Activated CD4-positive, alpha-beta T cell treated with anti-CD3 and anti-CD28 coated beads, Interleukin-2, amount 10 ng/mL, durations not matched to agents 24 days and 14 days (primary cell): ENCODE data around the gene RPF1. TPM values are rescaled to one million over a fixed set of nuclear protein-coding genes. Genes with fewer than 3 reads are reported as not detected.
"Not testable (repeated sequence)": the region's sequence is repeated elsewhere in the genome, so short reads cannot be mapped to it uniquely, and the experiment has no call there.

Source experiments
- DNase-seq: peaks from one replicate; pipeline ENCODE4 v3.0.0; 2022
- H3K27ac Mint-ChIP-seq: one replicate; pipeline ENCODE4 v1.8.0; 2022; ENCODE audit warnings: mild to moderate bottlenecking, mixed read lengths
- H3K27me3 Mint-ChIP-seq: one replicate; pipeline ENCODE4 v1.8.0; 2022; ENCODE audit warnings: mixed read lengths
- H3K36me3 Mint-ChIP-seq: one replicate; pipeline ENCODE4 v1.8.0; 2022; ENCODE audit warnings: low read depth, mild to moderate bottlenecking, mixed read lengths
- H3K4me1 Mint-ChIP-seq: one replicate; pipeline ENCODE4 v1.8.0; 2021; ENCODE audit warnings: mixed read lengths
- H3K4me3 Mint-ChIP-seq: one replicate; pipeline ENCODE4 v1.8.0; 2022; ENCODE audit warnings: mild to moderate bottlenecking, moderate library complexity, mixed read lengths
- H3K9me3 Mint-ChIP-seq: one replicate; pipeline ENCODE4 v1.8.0; 2021; ENCODE audit warnings: mixed read lengths
- intact Hi-C: fragments of 100-400 bp; cut with micrococcal nuclease; formaldehyde crosslinking; loops from one replicate; pipeline ENCODE4 v1.15.1; 2023
- total RNA-seq: library from RNA; stranded (reverse); gene quantifications from 2 replicates; pipeline ENCODE4 v1.2.3, GENCODE V29; 2022

Gene RPF1
- total RNA-seq: 63.3 and 64.4 TPM in 2 replicates

GRCh38 chr1:84478876-84479868 is at the start of gene RPF1:
Gene RPF1, plus strand, starts transcription at chr1:84479266. Its CDS starts 16 bp downstream, at chr1:84479282.
- H3K36me3 Mint-ChIP-seq: peaks cover 33% of the 10 kb centered on the region
- H3K4me1 Mint-ChIP-seq: peaks cover 26% of the 10 kb centered on the region
- DNase-seq: peak; percentile 93
- intact Hi-C loops: loop anchor here (1.0 to 5.0 kb wide), 5 partner anchors 27 to 211 kb away; partner anchors contain the start of genes CTBS, GNG5, SPATA1 and SSX2IP
- peak within 1 kb of the TSS; percentile 96 for H3K4me3 Mint-ChIP-seq
- peak within 1 kb of the TSS; percentile 97 for H3K27ac Mint-ChIP-seq
- peaks cover 20% of the 10 kb centered on the region for H3K27me3 Mint-ChIP-seq
- H3K9me3 Mint-ChIP-seq: peaks cover 15% of the 10 kb centered on the region

GRCh38 chr1:84430546-84430945 is 48.5 kb upstream of the RPF1 start:
- Mint-ChIP-seq H3K4me3 (no peak overlapping the region), H3K27ac (no peak overlapping the region), H3K27me3 (no peaks in the 10 kb centered on the region), H3K9me3 (peaks cover 9% of the 10 kb centered on the region), H3K4me1 (peaks cover 6% of the 10 kb centered on the region), H3K36me3 (no peaks in the 10 kb centered on the region)
- DNase-seq: no peak
- intact Hi-C loops: loop anchor here (5.0 kb wide), 3 partner anchors 432 to 523 kb away; no protein-coding TSS in a partner anchor

GRCh38 chr1:84433258-84434080 is 45.6 kb upstream of the RPF1 start:
- peak; percentile 90 for DNase-seq
- peaks cover 6% of the 10 kb centered on the region for H3K4me1 Mint-ChIP-seq
- H3K4me3 Mint-ChIP-seq: peak overlapping the region; percentile 63
- intact Hi-C loops: loop anchor here (1.0 to 5.0 kb wide), 6 partner anchors 135 to 526 kb away; no protein-coding TSS in a partner anchor
- H3K27me3 Mint-ChIP-seq: peaks cover 2% of the 10 kb centered on the region
- H3K27ac Mint-ChIP-seq: peak overlapping the region; percentile 40
- peaks cover 9% of the 10 kb centered on the region for H3K9me3 Mint-ChIP-seq
- no peaks in the 10 kb centered on the region for H3K36me3 Mint-ChIP-seq

- peak overlapping the region; percentile 40 for H3K27ac Mint-ChIP-seq
- peaks cover 2% of the 10 kb centered on the region for H3K27me3 Mint-ChIP-seq
- peaks cover 6% of the 10 kb centered on the region for H3K4me1 Mint-ChIP-seq
- H3K36me3 Mint-ChIP-seq: no peaks in the 10 kb centered on the region
- intact Hi-C loops: loop anchor here (5.0 kb wide), 3 partner anchors 428 to 527 kb away; no protein-coding TSS in a partner anchor
- peak overlapping the region; percentile 63 for H3K4me3 Mint-ChIP-seq
- H3K9me3 Mint-ChIP-seq: peaks cover 9% of the 10 kb centered on the region
- no peak for DNase-seq
Measured at GRCh38 chr1:84434081-84434769, 44.8 kb upstream of the RPF1 start.

- H3K27me3 Mint-ChIP-seq: peaks cover 2% of the 10 kb centered on the region
- intact Hi-C loops: loop anchor here (5.0 kb wide), 3 partner anchors 427 to 528 kb away; no protein-coding TSS in a partner anchor
- H3K9me3 Mint-ChIP-seq: peaks cover 5% of the 10 kb centered on the region
- no peak overlapping the region for H3K4me3 Mint-ChIP-seq
- no peak overlapping the region for H3K27ac Mint-ChIP-seq
- no peaks in the 10 kb centered on the region for H3K36me3 Mint-ChIP-seq
- H3K4me1 Mint-ChIP-seq: peaks cover 6% of the 10 kb centered on the region
- peak; percentile 69 for DNase-seq
Measured at GRCh38 chr1:84434801-84435549, 44.1 kb upstream of the RPF1 start.

- Mint-ChIP-seq H3K36me3 (no peaks in the 10 kb centered on the region), H3K27me3 (peaks cover 2% of the 10 kb centered on the region), H3K9me3 (no peaks in the 10 kb centered on the region), H3K27ac (peak overlapping the region; percentile 68), H3K4me1 (peaks cover 9% of the 10 kb centered on the region), H3K4me3 (no peak overlapping the region)
- peak; percentile 68 for DNase-seq
- intact Hi-C loops: no loop called here
Measured at GRCh38 chr1:84436876-84437655, 42.0 kb upstream of the RPF1 start.

- Mint-ChIP-seq H3K4me1 (peaks cover 16% of the 10 kb centered on the region), H3K27me3 (peaks cover 15% of the 10 kb centered on the region), H3K36me3 (no peaks in the 10 kb centered on the region), H3K27ac (peak overlapping the region; percentile 69), H3K4me3 (peak overlapping the region; percentile 28), H3K9me3 (peaks cover 27% of the 10 kb centered on the region)
- intact Hi-C loops: loop anchor here (1.0 to 10.0 kb wide), 8 partner anchors 35 to 493 kb away; partner anchors contain the start of genes GNG5, RPF1 and SPATA1
- peak; percentile 80 for DNase-seq
Measured at GRCh38 chr1:84442256-84442655, 36.8 kb upstream of the RPF1 start.

- peak overlapping the region; percentile 69 for H3K27ac Mint-ChIP-seq
Measured at GRCh38 chr1:84442747-84443646, 36.1 kb upstream of the RPF1 start.

GRCh38 chr1:84448704-84449103 is 30.4 kb upstream of the RPF1 start:
- H3K27ac Mint-ChIP-seq, DNase-seq, H3K4me3 Mint-ChIP-seq, H3K4me1 Mint-ChIP-seq, H3K36me3 Mint-ChIP-seq: not testable (repeated sequence)
- intact Hi-C loops: loop anchor here (10.0 kb wide), 1 partner anchor 486 kb away; no protein-coding TSS in a partner anchor
- Mint-ChIP-seq H3K9me3 (peaks cover 39% of the 10 kb centered on the region), H3K27me3 (peaks cover 26% of the 10 kb centered on the region)

More at GRCh38 chr1:84442747-84443646, 36.1 kb upstream of the RPF1 start:
- Mint-ChIP-seq H3K27me3 (peaks cover 16% of the 10 kb centered on the region), H3K4me1 (peaks cover 16% of the 10 kb centered on the region), H3K9me3 (peaks cover 35% of the 10 kb centered on the region), H3K4me3 (peak overlapping the region; percentile 28)
- peak; percentile 74 for DNase-seq
- intact Hi-C loops: loop anchor here (1.0 to 10.0 kb wide), 8 partner anchors 34 to 492 kb away; partner anchors contain the start of genes GNG5, RPF1 and SPATA1
- not testable (repeated sequence) for H3K36me3 Mint-ChIP-seq

- intact Hi-C loops: no loop called here
- H3K4me1 Mint-ChIP-seq: no peaks in the 10 kb centered on the region
- peaks cover 31% of the 10 kb centered on the region for H3K27me3 Mint-ChIP-seq
- no peak overlapping the region for H3K4me3 Mint-ChIP-seq
- no peak for DNase-seq
- no peak overlapping the region for H3K27ac Mint-ChIP-seq
- H3K36me3 Mint-ChIP-seq: no peaks in the 10 kb centered on the region
- H3K9me3 Mint-ChIP-seq: peaks cover 23% of the 10 kb centered on the region
Measured at GRCh38 chr1:84450910-84451309, 28.2 kb upstream of the RPF1 start.

- Mint-ChIP-seq H3K36me3 (no peaks in the 10 kb centered on the region), H3K4me3 (no peak overlapping the region), H3K4me1 (no peaks in the 10 kb centered on the region), H3K9me3 (peaks cover 10% of the 10 kb centered on the region), H3K27ac (no peak overlapping the region), H3K27me3 (peaks cover 32% of the 10 kb centered on the region)
- DNase-seq: no peak
- intact Hi-C loops: no loop called here
Measured at GRCh38 chr1:84452436-84452835, 26.6 kb upstream of the RPF1 start.
